GM18907 (cell line): ENCODE data around the gene GPR18.
"Not testable (repeated sequence)": the region's sequence is repeated elsewhere in the genome, so short reads cannot be mapped to it uniquely, and the experiment has no call there.

ENCODE experiments used
- ATAC-seq: cut with Tn5 transposase; IDR thresholded peaks from one replicate; pipeline ENCODE4 v1.9.1; 2021; ENCODE audit warnings: mild to moderate bottlenecking, moderate library complexity; ENCODE audit not compliant: unreplicated experiment

GPR18 gene

DNA sequence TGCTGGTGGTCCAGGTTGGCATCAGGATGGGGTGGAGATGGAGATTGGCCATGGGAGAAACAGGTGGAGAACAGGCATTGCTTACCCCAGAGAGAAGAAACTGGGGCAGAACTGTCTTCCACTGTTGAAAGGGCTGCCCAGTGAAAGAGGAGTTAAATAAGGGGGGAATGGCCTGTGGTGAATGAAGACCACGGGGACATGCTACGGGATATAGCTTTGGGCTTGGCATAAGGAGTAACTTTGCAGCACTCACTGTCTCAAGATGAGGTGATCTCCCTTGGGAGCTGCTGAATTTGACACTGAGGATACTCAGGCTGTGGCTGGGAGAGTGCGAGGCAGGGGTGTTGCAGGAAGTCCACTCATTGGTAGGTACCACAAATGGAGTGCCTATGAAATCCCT is 10.6 kb upstream of the GPR18 start:
- ATAC-seq, result no peak

DNA sequence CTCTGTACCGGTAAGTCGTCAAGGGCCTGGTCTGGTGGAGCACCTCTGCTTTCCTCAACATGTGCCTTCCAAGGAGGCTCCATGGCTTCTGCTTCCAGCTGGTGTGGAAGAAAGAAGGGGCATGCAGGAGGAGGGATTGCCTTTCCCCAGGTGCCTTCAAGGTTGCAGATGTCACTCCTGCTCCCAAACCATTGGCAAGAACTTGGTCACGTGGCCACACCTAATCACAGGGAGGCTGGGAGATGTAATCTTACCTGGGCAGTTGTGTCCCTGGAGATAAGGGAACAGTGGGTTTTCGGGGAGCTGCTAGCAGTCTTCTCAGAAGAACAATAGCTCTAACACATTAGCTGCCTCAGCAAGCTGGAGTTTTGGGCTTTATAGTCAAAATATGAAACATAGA is 9.7 kb upstream of the GPR18 start:
- no peak for ATAC-seq

DNA sequence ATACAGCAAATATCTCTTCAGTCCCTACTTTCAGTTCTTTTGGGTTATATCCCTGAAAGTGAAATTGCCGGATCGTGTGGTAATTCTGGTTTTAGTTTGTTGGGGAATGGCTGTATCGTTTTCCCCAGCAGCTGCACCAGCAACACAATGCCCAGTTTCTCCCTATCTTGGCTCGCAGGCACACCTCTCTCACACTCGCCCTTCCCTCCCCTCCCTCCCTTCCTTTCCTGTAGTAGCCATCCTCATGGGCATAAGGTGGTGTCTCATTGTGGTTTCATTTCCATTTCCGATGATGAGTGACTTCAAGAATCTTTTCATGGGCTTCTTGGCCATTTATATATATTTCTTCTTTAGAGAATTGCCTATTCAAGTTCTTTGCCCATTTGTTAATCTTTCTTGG is 8.6 kb upstream of the GPR18 start:
- no peak for ATAC-seq

DNA sequence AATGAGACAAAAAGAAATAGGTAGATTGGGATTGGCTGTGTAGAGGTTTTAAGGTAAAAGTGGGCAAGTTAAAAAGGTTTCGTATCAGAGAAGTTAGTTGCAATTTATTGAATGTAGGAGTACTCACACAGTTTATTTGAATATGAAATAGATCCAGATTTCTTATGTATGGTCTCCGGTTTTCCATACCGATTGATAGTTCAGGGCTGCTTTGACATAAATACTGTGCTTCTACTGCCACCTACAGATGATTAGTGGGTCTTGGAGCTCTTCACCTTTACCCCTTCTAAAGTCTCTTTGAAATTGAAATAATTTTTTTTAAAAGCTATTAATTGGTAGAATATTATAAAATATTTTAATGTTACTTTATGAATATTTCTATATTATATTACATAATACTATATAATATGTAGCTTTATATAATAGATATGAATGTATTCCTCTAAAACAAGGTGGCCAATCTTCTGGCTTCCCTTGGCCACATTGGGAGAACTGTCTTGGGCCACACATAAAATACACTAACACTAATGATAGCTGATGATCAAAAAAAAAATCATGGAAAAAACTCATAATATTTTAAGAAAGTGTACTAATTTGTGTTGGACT is 7.7 kb upstream of the GPR18 start:
- ATAC-seq, result no peak

DNA sequence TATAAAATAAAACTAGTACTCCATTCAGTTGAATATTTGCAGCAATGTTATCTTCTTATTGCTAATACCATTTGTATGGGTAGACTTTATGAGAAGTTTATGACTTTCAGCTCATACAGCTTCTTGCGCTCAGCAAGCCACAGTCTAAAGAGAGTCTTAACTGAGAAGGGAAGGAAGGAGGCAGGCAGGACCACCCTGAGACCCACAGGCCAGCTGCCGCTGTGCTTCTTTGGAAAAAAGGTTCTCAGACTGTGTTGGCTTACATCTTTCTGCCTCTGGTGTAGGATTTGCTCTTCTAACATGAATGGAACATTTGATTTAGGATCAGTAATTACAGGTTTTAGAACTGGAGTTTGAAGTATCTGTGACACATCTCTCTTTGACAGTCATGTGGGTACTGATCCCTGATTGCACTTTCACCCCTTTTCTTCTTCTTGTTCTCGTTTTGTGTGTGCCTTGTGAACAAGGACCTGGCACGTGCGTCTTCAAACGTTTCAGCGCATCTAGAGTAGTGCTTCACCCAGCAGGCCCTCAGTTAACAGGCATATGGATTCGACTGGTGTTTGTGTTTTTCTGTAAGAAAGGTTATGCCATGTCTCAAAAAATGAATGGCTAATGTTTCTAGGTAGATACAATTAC is 7.1 kb upstream of the GPR18 start:
- no peak for ATAC-seq

DNA sequence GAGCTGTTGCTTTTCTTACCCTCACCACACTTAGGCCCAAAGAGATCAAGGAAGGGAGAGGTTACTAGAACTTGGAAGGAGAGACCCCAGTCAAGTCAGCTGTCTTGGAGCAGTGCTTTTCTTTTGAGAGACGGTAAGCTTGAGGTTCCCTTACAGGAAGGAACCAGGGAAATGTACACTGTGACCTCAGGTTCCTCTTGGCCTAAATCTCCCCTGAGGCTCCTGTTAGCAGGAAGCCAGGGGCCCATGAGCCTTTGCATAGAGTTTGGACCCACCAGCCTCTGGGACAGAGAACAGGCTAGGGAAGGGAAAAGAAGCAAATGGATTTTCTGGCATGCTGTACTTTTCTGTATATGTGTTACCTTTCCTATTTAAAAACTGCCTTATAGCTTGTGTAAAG is 5.9 kb upstream of the GPR18 start:
- ATAC-seq, result no peak

DNA sequence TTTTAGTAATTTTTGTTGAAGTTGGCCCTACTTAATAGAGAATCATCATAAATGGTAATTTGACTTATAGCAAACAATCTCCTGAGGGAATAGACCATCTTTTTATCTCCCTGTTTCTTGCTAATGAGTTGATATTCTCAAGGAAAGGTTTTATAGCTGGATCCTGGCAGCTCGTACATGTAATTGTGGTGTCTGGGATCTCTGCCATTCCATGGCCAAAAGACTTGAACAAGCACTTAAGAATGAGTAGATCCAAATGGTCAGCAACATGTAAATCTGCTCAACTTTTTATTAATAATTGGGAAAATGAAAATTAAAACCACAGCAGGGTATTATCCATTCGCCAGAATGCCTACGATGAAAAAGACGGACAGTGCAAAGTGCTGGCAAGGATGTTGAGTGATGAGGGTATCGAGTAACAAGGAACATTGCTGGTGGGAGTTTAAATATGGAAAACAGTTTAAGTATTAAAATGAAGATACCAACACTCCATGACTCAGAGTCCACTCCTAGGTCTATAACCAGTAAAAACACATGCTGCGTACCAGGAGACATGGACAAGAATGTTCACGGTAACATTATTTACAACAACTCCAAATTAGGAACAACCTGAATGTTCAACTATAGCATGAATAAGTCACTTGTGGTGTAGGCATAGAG is 5.1 kb upstream of the GPR18 start:
- ATAC-seq, result no peak

DNA sequence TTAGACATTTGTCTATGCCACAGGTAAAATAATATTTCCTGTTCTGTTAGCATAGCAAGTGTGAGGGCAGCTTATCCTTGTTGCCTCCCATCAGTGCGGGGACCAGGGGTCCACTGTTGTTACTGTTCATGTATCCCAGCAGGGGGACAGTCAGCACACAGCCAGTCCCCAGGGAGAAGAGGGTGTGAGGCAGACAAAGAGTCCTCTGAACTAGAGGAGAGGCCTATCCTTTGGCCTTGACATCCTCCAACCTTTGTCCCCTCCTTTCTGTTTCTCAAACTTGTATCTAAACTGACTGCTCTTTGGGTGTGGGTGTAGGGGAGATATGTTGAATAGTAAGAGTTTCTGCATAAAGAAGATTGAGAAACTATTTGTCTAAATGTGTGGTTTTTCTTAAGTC is 2.9 kb upstream of the GPR18 start:
- no peak for ATAC-seq

DNA sequence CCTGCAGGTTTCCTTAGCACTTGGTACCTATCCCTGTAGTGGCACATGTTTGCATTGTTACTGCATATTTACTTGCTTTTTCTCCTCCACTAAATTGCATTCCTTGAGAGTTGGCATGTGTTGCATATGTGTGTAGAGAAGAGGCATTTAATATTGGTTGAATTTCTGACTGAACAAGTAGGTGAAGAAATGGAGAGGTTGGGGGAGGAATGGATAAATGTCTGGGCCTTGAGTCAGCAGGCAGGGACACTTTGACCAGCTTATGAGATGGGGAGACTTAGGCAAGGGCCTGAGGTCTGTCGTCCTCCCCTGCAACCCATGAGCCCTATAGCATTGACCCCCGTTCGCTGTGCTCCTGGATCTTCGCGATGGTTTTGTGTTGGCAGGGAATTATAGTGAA is 2.0 kb upstream of the GPR18 start:
- ATAC-seq, result no peak

DNA sequence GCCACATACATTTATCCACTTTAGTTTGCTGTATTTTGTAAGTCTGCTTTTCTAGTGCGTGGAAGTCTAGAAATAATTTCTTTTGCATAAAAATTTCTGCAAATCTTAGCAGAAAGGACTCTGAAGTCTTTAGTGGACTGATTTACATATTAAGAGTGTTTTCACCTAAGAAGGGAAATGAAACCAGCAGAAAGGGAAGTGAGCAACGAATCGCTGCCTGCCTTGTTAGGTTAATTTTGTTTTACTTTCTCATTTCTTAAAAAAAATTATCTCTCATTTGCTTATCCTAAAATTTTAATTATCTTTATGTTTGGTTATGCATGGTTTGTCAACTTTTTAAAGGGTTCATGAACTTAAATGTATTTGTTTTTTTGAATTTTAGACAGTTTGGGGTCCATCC is 767 bp upstream of the GPR18 start:
- ATAC-seq, result peak; percentile 62

DNA sequence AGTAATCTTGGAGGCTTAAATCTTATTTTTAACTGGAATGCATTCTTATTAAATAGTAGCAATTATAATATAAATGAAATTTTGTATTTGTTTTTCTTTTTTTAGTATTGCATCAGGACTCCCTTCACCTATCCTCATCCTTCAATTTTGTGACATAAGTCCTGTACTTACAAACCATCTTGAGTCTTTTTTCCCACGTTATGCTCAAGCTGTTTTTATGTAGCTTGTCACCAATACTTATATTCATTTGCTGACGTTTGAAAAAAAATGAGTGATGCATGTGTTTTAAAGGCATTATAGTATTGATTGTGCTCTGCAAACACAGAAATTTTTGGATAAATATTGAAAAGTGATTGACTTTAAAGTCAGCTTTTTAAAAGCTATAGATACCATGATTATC is 888 bp downstream of the GPR18 start:
- no peak for ATAC-seq

DNA sequence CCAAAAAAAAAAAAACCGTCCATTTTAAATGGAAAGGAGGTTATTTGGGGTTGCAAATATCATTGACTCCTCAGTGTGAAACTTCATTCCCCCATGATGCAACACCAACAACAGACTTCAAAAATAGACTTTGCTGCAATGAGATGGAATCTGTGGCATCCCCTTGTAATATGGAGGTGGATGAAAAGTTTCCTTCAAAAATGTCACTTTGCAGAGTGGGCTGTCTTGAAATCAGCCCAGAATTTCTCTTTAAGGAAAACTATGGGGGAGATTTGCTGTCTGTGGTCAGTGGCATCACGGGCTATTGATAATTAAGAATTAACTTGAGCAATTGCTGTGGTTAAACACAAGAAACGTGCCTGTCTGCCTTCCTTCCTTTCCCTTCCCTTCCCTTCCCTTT is 1.5 kb downstream of the GPR18 start:
- ATAC-seq, result no peak

DNA sequence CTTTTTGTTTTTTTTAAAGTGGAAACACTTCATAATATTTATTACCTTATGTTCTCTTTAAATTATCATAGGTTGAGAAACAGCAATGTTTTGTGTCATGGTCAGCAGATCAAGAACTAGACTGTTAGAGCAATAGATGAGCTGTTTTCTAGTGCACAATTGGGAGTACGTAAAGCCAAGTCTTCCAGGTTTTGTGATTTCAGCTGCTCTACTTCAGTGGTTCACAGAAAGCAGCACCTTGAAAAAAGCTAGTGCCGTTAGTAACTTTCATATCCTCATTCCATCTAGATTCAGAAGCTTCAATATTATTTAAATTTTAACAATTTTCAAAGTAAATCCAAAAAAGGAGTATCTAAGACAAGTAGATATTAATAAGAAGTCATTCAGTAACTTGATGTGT is 1.9 kb downstream of the GPR18 start:
- no peak for ATAC-seq

DNA sequence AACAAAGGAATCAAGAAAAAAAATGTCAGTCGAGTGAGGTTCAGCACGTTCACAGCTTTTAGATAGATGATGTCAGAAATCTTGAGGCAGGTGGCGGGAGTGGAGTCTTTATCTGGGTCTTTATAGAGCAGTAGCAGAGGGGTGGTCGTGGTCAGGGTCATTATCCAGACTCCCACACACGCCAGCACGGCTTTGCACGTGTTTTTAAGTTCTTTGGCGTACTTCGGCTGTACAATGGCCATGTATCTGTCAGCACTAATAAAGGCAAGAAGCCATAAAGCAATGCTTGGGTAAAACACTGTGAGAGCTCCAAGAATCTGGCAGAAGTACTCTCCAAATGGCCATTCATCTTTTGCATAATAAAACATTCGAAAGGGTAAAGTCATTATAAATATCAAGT is 2.9 kb downstream of the GPR18 start:
- ATAC-seq, result no peak

DNA sequence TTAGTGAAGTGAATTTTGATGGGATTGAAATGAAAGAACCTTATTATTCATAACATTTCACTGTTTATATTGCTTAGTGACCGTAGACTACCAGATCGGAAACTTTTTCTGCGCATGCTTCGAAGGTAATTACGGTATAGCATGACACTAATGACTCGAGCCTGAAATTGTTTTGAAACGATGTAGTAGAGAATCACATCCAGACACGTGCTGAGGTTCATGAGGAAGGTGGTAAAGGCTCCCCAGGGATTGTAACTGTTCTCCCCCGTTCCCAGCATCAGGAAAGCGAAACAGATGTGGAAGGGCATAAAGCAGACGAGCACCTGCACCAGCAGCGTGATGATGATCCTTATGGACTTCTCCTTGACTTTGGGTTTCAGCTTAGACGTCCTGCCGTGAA is 3.3 kb downstream of the GPR18 start:
- no peak for ATAC-seq

DNA sequence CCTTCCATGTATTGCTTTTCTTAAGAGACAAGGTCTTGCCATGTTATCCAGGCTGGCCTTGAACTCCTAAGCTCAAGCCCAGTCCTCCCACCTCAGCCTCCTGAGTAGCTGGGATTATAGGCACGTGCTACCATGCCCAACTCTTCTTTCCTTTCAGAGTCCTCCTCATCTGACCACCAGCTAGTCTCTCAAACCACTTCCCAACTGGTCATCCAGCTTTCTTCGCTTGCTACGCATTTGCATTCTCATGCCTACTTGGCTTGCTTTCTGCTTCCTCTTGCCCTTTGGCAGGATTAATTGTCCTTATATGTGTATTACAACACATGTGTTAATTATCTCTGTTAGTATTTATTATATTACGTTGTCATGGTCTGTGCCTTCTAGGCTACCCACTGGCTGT is 6.3 kb downstream of the GPR18 start:
- no peak for ATAC-seq

DNA sequence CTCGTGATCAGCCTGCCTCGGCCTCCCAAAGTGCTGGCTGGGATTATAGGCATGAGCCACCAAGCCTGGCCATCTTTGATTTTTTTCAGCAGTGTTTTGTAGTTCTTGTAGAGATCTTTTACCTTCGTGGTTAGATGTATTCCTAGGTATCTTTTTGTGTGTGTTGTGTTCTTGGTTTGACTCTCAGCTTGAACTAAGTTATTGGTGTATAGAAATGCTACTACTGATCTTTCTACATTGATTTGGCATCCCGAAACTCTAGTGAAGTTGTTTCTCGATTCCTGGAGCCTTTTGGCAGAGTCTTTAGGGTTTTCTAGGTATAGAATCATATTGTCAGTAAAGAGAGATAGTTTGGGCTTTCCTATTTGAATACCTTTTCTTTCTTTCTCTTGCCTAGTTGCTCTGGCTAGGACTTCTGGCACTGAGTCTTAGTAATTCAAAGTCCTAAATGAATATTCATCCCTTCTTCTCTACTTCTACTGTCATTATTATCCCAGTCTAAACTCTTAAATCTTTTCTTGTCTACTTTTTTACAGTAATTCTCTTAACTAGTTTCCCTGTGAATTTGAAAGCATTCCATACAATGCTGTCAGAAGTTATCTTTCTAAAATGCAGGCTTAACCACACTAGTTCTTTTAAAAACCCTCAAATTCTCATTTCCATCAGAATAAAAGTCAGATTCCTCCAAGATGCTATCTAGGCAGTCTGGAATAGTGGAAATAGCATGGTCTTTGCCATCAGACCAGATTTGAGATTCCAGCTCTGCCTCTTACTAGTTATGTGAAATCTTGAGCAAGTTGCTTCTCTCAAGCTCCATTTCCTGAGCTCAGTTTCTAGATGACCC is 7.0 kb downstream of the GPR18 start:
- ATAC-seq, result no peak

DNA sequence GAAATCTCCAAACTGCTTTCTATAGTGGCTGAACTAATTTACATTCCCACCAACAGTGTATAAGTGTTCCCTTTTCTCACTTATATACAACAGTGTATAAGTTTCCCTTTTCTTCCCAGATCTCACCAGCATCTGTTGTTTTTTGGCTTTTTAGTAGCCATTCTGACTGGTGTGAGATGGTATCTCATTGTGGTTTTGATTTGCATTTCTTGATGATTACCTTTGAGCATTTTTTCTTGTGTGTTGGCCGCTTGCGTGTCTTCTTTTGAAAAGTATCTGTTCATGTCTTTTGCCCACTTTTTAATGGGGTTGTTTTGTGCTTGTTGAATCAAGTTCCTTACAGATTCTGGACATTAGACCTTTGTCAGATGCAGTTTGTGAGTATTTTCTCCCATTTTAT is 8.6 kb downstream of the GPR18 start:
- not testable (repeated sequence) for ATAC-seq

DNA sequence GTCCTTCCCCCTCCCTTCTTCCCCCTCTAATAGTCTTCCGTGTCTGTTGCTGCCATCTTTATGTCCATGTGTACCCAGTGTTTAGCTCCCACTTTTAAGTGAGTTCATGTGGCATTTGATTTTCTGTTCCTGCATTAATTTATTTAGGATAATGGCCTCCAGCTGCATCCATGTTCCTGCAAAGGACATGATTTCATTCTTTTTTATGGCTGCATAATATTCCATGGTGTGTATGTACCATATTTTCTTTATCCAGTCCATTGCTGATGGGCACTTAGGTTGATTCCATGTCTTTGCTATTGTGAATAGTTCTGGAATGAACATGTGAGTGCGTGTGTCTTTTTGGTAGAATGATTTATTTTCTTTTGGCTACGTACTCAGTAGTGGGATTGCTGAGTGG is 9.0 kb downstream of the GPR18 start:
- ATAC-seq, result not testable (repeated sequence)

DNA sequence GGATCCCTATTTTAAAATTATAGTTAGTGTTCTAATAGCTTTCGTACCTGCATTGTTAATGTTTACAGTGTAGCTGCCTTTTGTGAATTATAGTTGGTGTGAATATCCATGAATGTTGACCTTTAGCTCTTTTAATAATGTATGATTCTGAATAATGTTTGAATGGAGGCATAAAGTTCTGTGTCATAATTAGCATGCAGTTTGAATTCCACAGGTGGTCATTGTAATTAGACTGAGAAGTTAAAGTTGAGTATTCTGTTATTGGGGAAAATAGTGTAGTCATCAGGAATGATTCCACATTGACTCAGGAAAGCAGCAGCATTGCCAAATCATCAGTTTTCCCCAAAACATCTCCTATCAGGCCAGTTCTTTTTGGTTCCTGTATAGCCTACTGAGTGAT is 12.1 kb downstream of the GPR18 start:
- ATAC-seq, result no peak

DNA sequence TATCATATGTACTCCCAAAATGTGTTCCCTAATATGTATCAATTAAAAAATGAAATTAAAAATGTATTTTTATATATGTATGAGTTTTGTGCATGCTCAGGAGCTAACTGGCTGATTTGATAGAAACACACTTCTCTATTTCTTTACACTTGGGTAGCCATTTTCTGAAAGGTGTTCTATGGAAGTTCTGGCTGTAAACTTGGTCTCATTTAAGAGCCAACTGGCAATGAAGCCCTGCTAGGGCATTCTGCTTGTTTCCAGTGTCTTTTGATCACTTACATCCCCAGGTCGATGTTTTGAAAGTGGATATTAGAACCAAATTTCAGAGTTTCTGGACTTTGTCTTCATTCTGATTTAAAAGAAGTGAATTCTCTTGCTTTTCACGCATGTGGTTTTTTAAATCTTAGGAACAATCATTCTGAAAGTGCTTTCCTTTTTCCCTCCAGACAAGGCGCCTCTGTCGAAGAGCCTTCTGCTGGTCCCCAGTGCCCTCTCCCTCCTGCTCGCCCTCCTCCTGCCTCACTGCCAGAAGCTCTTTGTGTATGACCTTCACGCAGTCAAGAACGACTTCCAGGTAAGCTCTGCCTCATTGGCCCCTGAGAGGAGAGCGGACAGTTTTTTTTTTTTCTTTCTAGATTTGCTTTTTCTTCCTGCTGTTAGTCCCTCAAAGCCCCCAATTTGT is 20.1 kb downstream of the GPR18 start:
- peak; percentile 82 for ATAC-seq
